ENCODE data around the gene PRAMEF6. TPM values are rescaled to one million over a fixed set of nuclear protein-coding genes. Genes with fewer than 3 reads are reported as not detected.

Gene PRAMEF6
- total RNA-seq, 1 donor, result not detected

Small RNA genes within 50 kb of the gene (small RNA-seq; reads per million reads assigned to genes)
- not detected for gene RNU6-1072P

Other genes starting within 250 kb of the PRAMEF6 start
- not detected in 2 replicates for gene AADACL3, start 231.5 kb downstream of the PRAMEF6 start, total RNA-seq
- not detected in 2 replicates for gene CFAP107, start 201.4 kb downstream of the PRAMEF6 start, total RNA-seq
- gene PRAMEF12, start 173.8 kb downstream of the PRAMEF6 start, total RNA-seq, result not detected in 2 replicates
- not detected in 2 replicates for gene PRAMEF1, start 156.2 kb downstream of the PRAMEF6 start, total RNA-seq
- gene PRAMEF11, start 116.2 kb downstream of the PRAMEF6 start, total RNA-seq, result not detected in 2 replicates
- not detected in 2 replicates for gene HNRNPCL1, start 98.9 kb downstream of the PRAMEF6 start, total RNA-seq
- not detected in 2 replicates for gene PRAMEF2, start 90.5 kb downstream of the PRAMEF6 start, total RNA-seq
- gene PRAMEF4, start 61.4 kb downstream of the PRAMEF6 start, total RNA-seq, result not detected in 2 replicates
- gene PRAMEF10, start 49.3 kb downstream of the PRAMEF6 start, total RNA-seq, result not detected in 2 replicates
- not detected in 2 replicates for gene PRAMEF7, start 31.0 kb downstream of the PRAMEF6 start, total RNA-seq
- not detected in 2 replicates for gene PRAMEF27, start 109.0 kb upstream of the PRAMEF6 start, total RNA-seq
- not detected in 2 replicates for gene HNRNPCL3, start 113.2 kb upstream of the PRAMEF6 start, total RNA-seq
- not detected in 2 replicates for gene PRAMEF25, start 123.2 kb upstream of the PRAMEF6 start, total RNA-seq
- not detected in 2 replicates for gene HNRNPCL2, start 169.3 kb upstream of the PRAMEF6 start, total RNA-seq
- not detected in 2 replicates for gene PRAMEF26, start 208.4 kb upstream of the PRAMEF6 start, total RNA-seq
- gene HNRNPCL4, start 218.1 kb upstream of the PRAMEF6 start, total RNA-seq, result not detected in 2 replicates
- not detected in 2 replicates for gene PRAMEF9, start 224.3 kb upstream of the PRAMEF6 start, total RNA-seq